Left ventricle myocardium superior (tissue), 1 donor: ENCODE measurements around the gene SCN1B. TPM values are rescaled to one million over a fixed set of nuclear protein-coding genes. Genes with fewer than 3 reads are reported as not detected.
"Not testable (repeated sequence)": the region's sequence is repeated elsewhere in the genome, so short reads cannot be mapped to it uniquely, and the experiment has no call there.

ENCODE experiments used
- ATAC-seq: fragments of 200-7000 bp; cut with Tn5 transposase; one replicate; pipeline ENCODE4 v1.9.1; 2020; ENCODE audit warnings: mild to moderate bottlenecking, moderate library complexity
- DNase-seq: peaks from one replicate; pipeline ENCODE4 v3.0.0-alpha.2; 2020
- intact Hi-C: fragments of 100-400 bp; cut with micrococcal nuclease; formaldehyde crosslinking; loops from one replicate; pipeline ENCODE4 v1.11.0; 2022
- total RNA-seq: library from RNA; stranded (reverse); fragmentation: NEBNext Ultra II Directional; extraction: Animal tissue kit (Norgen Biotek cat#: 25700); gene quantifications from one replicate; pipeline ENCODE4 v1.2.1, GENCODE V29; 2021
- donor health status: DM: no; HTN: yes; CAD: no; lungs with severe emphysema.

Gene SCN1B
- total RNA-seq, 1 donor from 2014 or later = 45.7 TPM

GRCh38 chr19:35013820-35014754, 16.2 kb upstream of the SCN1B start:
- DNase-seq = no peak
- intact Hi-C loops = loop anchor here (5.0 kb wide), 1 partner anchor 42 kb away; no protein-coding TSS in a partner anchor
- ATAC-seq = no peak

- intact Hi-C loops = loop anchor here (5.0 kb wide), 1 partner anchor 42 kb away; no protein-coding TSS in a partner anchor
- not testable (repeated sequence) for ATAC-seq, DNase-seq
These were observed 15.5 kb upstream of the SCN1B start for GRCh38 chr19:35014774-35015173.

- intact Hi-C loops = no loop called here
These were observed 14.9 kb upstream of the SCN1B start for GRCh38 chr19:35015270-35015953.

GRCh38 chr19:35015954-35016351, 14.3 kb upstream of the SCN1B start:
- intact Hi-C loops = no loop called here
- ATAC-seq (no peak), DNase-seq (no peak)

More at GRCh38 chr19:35015270-35015953, 14.9 kb upstream of the SCN1B start:
- no peak for DNase-seq
- ATAC-seq = peak; percentile 9

- intact Hi-C loops = no loop called here
- no peak for ATAC-seq
- DNase-seq = no peak
These were observed 12.8 kb upstream of the SCN1B start for GRCh38 chr19:35017507-35017906.

- DNase-seq = no peak
- ATAC-seq = no peak
- intact Hi-C loops = no loop called here
These were observed 11.9 kb upstream of the SCN1B start for GRCh38 chr19:35018379-35018778.

- DNase-seq = no peak
- intact Hi-C loops = no loop called here
These were observed 11.1 kb upstream of the SCN1B start for GRCh38 chr19:35019144-35019543.

GRCh38 chr19:35021016-35021415, 9.3 kb upstream of the SCN1B start:
- DNase-seq = no peak
- intact Hi-C loops = no loop called here

More at GRCh38 chr19:35019144-35019543, 11.1 kb upstream of the SCN1B start:
- no peak for ATAC-seq

GRCh38 chr19:35021596-35021995, 8.7 kb upstream of the SCN1B start:
- intact Hi-C loops = no loop called here
- no peak for DNase-seq
- no peak for ATAC-seq

More at GRCh38 chr19:35021016-35021415, 9.3 kb upstream of the SCN1B start:
- no peak for ATAC-seq

GRCh38 chr19:35022460-35022859, 7.8 kb upstream of the SCN1B start:
- intact Hi-C loops = no loop called here
- ATAC-seq (no peak), DNase-seq (no peak)

GRCh38 chr19:35023428-35023827, 6.8 kb upstream of the SCN1B start:
- no peak for ATAC-seq
- DNase-seq = no peak
- intact Hi-C loops = no loop called here

- ATAC-seq (no peak), DNase-seq (no peak)
- intact Hi-C loops = no loop called here
These were observed 6.2 kb upstream of the SCN1B start for GRCh38 chr19:35024095-35024494.

- no peak for ATAC-seq
These were observed 4.3 kb upstream of the SCN1B start for GRCh38 chr19:35025969-35026368.

GRCh38 chr19:35026418-35026817, 3.9 kb upstream of the SCN1B start:
- DNase-seq (no peak), ATAC-seq (no peak)
- intact Hi-C loops = no loop called here

More at GRCh38 chr19:35025969-35026368, 4.3 kb upstream of the SCN1B start:
- intact Hi-C loops = no loop called here
- DNase-seq = no peak

GRCh38 chr19:35027009-35027408, 3.3 kb upstream of the SCN1B start:
- intact Hi-C loops = no loop called here
- ATAC-seq (no peak), DNase-seq (no peak)

- intact Hi-C loops = no loop called here
- DNase-seq = no peak
- no peak for ATAC-seq
These were observed 2.2 kb upstream of the SCN1B start for GRCh38 chr19:35027851-35028599.

- intact Hi-C loops, DNase-seq, ATAC-seq: not testable (repeated sequence)
These were observed 1.7 kb upstream of the SCN1B start for GRCh38 chr19:35028600-35028885.

- DNase-seq, ATAC-seq, intact Hi-C loops: not testable (repeated sequence)
These were observed 964 bp upstream of the SCN1B start for GRCh38 chr19:35029275-35029736.

- intact Hi-C loops = no loop called here
- ATAC-seq = peak; percentile 8
- DNase-seq = no peak
These were observed 473 bp upstream of the SCN1B start for GRCh38 chr19:35029737-35030256.
